Motor neuron (in vitro differentiated cells): ENCODE measurements around the gene SLC25A40. TPM values are rescaled to one million over a fixed set of nuclear protein-coding genes. Genes with fewer than 3 reads are reported as not detected.

Experiments
- ATAC-seq, 8 experiments: fragments of 200-7000 bp; cut with Tn5 transposase; replicated peaks in 6 of 8; 2 replicates each; pipeline ENCODE4 v1.8.0; 2021; ENCODE audit warnings: mild to moderate bottlenecking in 8 of 8, moderate library complexity in 8 of 8
- H3K27ac ChIP-seq, 2 donors: fragments of 250-450 bp; sonication (Bioruptor Pico); 2 replicates each; pipeline ENCODE4 v1.9.0; 2021; ENCODE audit warnings: antibody characterized with exemption in 2 of 2, mild to moderate bottlenecking in 2 of 2, moderate library complexity in 1 of 2
- H3K4me1 ChIP-seq, 2 donors: fragments of 250-450 bp; sonication (Bioruptor Pico); replicated peaks in 1 of 2; 2 replicates each; pipeline ENCODE4 v1.6.1; 2021; ENCODE audit warnings: antibody characterized with exemption in 2 of 2, mild to moderate bottlenecking in 2 of 2, moderate library complexity in 1 of 2
- H3K4me3 ChIP-seq, 5 donors: fragments of 250-450 bp; sonication (Bioruptor Pico); 2 replicates each; pipeline ENCODE4 v1.9.0; 2021; ENCODE audit warnings: antibody characterized with exemption in 5 of 5, mild to moderate bottlenecking in 5 of 5, moderate library complexity in 4 of 5
- WGBS, 10 experiments: fragments of 450-650 bp; shearing (Covaris generic); methylation state at CpG; one replicate each; pipeline ENCODE4 v1.0.0; 2022; 5-methylcytosine and 5-hydroxymethylcytosine counted together
- in situ Hi-C, 9 experiments: fragments of 400-800 bp; cut with MboI; loops; one replicate each; pipeline ENCODE4 v1.15.0; 2021; ENCODE audit warnings: low sequenced_read_pairs in 9 of 9, low pct_unique_long_range_greater_than_20kb in 2 of 9; ENCODE audit not compliant: unreplicated experiment in 9 of 9
- total RNA-seq, 8 experiments: library from RNA; unstranded; fragments of 300-600 nt; gene quantifications; 2 replicates each; pipeline versions ENCODE4 v1.2.3 to v1.2.4, GENCODE V29; 2022

The SLC25A40 gene
- total RNA-seq, 8 experiments from 2014 or later: 9.8 to 27.4 (median 14.3) TPM

GRCh38 chr7:87810130-87810529 lies 66.0 kb downstream of the SLC25A40 start:
- ATAC-seq: peak in 1 of 8 experiments; percentile 70

GRCh38 chr7:87806150-87806549 lies 70.0 kb downstream of the SLC25A40 start:
- in situ Hi-C loops: no loop called here
- no peak for ATAC-seq
- no peaks in the 10 kb centered on the region for H3K4me1 ChIP-seq

More at GRCh38 chr7:87810130-87810529, 66.0 kb downstream of the SLC25A40 start:
- in situ Hi-C loops: no loop called here
- Histone ChIP-seq H3K4me1 (no peaks in the 10 kb centered on the region), H3K4me3 (no peak overlapping the region), H3K27ac (no peak overlapping the region)
- WGBS, 10 experiments: 0 to 22% (median 0%) methylated on average over 1 of the region's 1 CpG; no CpG with 5 or more reads in 3 of the 10 experiments

GRCh38 chr7:87797798-87798403 lies 78.3 kb downstream of the SLC25A40 start:
- peak in 5 of 8 experiments; percentile 64 to 75 (median 71) for ATAC-seq
- H3K4me3 ChIP-seq: no peak overlapping the region
- H3K27ac ChIP-seq: no peak overlapping the region
- in situ Hi-C loops: loop anchor here in 1 of 9 experiments (10.0 to 25.0 kb wide), 2 partner anchors 87 to 314 kb away; no protein-coding TSS in a partner anchor
- 0 to 23% (median 14%) methylated on average over 1 to 4 of the region's 4 CpGs for WGBS, 10 experiments
- no peaks in the 10 kb centered on the region for H3K4me1 ChIP-seq

More at GRCh38 chr7:87806150-87806549, 70.0 kb downstream of the SLC25A40 start:
- no peak overlapping the region for H3K4me3 ChIP-seq
- no peak overlapping the region for H3K27ac ChIP-seq

DNA sequence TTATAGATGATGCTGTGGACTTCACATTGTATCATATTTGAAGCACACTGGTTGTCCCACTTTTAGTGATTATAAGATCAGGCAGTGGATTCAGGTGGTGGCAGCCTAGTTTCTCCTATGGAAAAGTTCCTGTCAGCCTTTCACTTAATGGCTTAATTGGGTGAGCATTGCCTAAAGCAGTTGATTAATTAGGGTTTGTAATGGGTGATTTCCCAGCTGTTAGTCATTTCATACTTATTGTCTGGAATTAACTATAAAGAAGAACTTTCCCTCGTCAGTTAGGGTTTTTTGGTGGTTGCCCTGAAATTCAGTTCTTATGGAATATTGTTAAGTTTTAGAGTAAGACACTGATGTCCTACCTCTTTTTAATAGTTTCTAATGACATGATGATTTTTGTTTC lies 78.8 kb downstream of the SLC25A40 start:
- Histone ChIP-seq H3K27ac (no peak overlapping the region), H3K4me3 (no peak overlapping the region), H3K4me1 (no peaks in the 10 kb centered on the region)
- in situ Hi-C loops: loop anchor here in 1 of 9 experiments (10.0 to 25.0 kb wide), 2 partner anchors 87 to 315 kb away; no protein-coding TSS in a partner anchor
- ATAC-seq: no peak
- WGBS, 10 experiments: 0 to 100% (median 57%) methylated on average over 1 of the region's 1 CpG; no CpG with 5 or more reads in 1 of the 10 experiments

DNA sequence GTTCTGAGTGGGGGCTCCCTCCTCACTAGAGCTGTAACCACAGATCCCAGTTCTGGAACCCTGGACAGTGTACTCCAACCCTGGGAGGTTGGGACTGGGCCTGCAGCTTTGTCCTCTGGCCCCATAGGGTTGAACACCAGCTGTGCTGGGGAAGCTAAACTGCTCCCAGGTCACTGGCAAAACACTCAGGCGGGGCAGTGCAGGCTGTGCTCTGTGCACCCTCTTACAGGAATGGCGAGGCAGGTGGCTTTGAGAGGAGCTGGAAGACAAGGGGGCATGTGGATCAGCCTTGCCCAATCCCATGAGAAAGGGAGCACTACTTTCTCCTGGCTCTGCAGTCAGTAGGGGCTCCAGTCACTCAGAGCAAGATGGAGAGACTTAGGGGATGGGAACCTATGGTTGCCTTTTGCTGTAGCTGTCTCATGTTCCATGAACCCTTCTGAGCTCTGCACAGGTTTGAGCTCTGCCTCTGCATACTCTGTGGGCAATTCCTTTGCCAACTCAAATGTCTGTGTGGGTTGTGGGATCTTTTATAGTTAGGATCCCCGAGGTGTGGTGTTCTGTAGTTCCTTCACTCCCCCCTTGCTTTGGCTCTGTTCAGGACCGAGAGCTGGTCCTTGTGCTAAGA lies 90.7 kb downstream of the SLC25A40 start:
- WGBS, 10 experiments: 0 to 94% (median 79%) methylated on average over 1 to 3 of the region's 4 CpGs; no CpG with 5 or more reads in 5 of the 10 experiments
- no peak overlapping the region for H3K4me3 ChIP-seq
- in situ Hi-C loops: loop anchor here in 1 of 9 experiments (25.0 kb wide), 1 partner anchor 327 kb away; no protein-coding TSS in a partner anchor
- no peak overlapping the region for H3K27ac ChIP-seq
- H3K4me1 ChIP-seq: no peaks in the 10 kb centered on the region
- ATAC-seq: no peak

DNA sequence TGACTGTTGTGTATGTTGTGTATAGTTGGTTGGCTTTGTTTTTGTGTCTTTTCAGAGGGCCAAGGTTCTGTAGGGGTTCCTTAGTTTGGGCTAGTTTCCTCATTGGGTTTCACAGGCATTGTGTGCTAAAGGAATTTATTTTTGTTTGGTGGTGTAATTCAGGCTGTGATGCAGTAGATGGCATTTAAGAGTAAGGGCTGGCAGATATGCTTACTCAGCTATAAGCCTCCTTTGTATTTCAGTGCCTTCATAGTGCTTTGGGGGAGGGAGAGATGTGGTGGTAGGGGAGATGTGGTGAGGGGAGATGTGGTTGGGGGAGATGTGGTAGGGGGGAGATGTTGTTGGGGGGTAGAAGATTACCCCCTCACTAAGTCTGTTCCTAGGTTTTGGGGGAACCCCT lies 91.7 kb downstream of the SLC25A40 start:
- no peak overlapping the region for H3K4me3 ChIP-seq
- no peak for ATAC-seq
- in situ Hi-C loops: loop anchor here in 1 of 9 experiments (25.0 kb wide), 1 partner anchor 328 kb away; no protein-coding TSS in a partner anchor

More for the DNA sequence above, 91.7 kb downstream of the SLC25A40 start:
- H3K4me1 ChIP-seq: no peaks in the 10 kb centered on the region
- H3K27ac ChIP-seq: no peak overlapping the region

Other genes starting within 250 kb of the SLC25A40 start
- gene RUNDC3B, start 248.0 kb downstream of the SLC25A40 start, total RNA-seq: 10 to 100 TPM in 5 of 8 experiments, 1 to 10 TPM in 2, under 1 TPM in 1; 0.41 to 27.1 (median 16.8) TPM
- 10 to 100 TPM in 5 of 8 experiments, 1 to 10 TPM in 3; 6.4 to 38.1 (median 12.1) TPM for gene DBF4, start 133 bp upstream of the SLC25A40 start, total RNA-seq
- gene ADAM22, start 57.9 kb upstream of the SLC25A40 start, total RNA-seq: 10 to 100 TPM in 6 of 8 experiments, 1 to 10 TPM in 1, under 1 TPM in 1; 0.51 to 26.0 (median 15.7) TPM